Measurements from ENCODE around the gene CBX2.

Gene CBX2

DNA sequence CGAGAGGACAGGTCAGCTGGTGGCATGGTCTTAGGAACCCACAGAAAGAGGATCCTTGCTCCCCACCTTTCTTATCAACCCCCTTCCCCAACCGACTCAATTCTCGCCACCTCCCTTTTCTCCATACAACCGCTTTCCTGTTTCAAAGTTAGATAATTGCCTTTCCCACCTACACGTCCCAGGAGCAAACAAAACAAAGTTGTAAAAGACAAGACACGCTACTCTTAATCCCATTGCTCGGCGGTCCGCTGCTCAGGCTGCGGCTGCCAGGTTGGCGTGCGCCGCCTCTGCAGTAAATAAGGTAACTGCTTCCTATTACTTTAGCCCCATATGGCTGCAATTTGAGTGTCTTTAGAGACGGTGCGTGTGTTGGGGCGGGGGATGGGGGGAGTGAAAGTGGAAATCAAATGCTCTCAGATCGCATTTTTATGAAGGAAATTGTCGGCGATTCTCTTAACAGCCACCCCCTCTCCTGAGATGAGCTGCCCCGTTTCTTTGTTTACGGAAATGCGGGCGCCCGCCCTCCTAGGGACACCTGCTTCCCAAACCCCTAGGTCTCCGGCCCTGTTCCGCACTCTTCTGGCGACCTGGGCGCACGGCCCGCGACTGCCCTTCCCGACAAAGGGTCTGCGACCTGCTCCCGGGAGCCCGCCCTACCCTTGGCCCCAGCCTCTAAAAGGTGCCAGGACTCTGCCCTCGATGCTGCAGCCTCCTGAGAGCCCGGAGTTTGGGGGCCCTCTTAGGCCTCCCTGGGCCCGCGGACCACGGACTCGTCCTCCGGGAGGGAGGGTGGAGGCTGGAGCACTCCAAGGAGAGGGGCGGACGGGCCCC, 22.6 kb downstream of the CBX2 start:
- DNase-seq (ENCODE audit: low read depth) = no peak

DNA sequence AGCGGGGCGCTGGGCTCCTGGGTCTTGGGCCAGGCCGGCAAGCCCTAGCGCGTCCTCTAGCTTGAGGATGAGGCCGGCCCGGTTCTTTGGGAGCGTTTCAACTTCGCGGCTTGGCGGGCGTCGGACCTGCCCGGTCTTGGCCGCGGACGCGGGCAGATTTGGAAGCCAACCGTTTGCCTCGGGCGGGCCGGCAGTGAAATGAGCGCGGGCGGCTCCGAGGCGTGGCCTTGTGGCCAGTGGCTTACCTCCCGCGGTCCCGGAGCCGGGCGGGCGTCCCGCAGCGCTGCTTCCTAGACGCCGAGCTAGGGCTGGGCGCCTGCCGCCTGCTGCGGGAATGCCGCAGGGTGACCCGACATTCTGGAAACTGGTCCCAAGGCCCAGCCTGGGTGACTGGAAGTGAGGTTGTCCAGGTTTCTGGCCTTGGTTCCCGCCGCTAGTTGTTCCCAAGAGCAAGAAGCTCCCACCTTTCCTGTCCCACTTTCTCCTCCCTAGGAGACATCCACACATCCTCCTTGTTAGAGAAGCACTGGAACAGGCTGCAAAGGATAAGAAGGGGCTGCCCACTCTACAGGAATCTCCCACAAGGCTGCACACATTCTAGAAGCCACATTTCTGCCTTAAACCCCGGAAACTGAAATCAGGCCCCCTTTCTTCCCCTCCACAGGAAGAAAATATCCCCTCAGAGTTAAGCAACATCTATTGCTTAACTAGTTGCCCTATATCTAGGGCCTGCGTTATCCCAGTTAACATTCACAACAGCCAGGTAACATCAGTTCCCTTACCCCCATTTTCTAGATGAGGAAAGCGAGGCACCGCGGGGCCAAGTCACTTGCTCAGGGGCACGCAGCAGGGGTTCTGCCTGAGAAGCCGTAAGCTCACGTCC, 23.4 kb downstream of the CBX2 start:
- DNase-seq (ENCODE audit: low read depth) = no peak

DNA sequence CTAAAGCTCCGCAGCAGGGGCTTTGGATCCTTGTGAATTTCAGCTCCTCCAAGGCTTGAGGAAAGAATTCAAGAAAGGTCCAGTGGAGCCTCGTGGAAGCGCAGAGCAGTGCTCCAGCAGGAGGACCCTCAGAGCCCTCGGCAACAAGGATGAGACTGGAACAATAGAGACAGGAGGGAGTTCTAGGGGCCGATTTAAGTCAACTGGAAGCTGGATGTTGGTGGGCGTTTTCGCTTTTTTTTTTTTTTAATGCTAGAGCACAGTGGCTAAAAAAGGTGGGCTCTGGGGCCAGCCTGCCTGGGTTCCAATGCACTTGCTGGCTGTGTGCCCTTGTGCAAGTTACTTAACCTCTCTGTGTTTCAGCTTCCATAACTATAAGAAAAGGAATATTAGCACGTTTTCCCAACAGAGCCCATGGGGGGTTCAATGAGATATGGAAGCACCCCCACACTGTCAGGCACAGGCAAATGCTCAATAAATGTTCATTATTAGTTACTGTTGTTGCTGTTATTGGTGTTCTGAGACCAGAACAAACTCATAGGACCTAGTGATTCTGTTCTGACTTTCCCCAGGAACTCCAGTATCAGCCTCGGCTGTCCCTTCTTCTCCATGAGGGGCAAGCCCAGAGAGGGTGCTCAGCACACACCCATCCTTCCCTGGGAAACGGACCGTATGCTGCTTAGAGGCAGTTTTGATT, 24.2 kb downstream of the CBX2 start:
- DNase-seq (ENCODE audit: low read depth) = no peak

DNA sequence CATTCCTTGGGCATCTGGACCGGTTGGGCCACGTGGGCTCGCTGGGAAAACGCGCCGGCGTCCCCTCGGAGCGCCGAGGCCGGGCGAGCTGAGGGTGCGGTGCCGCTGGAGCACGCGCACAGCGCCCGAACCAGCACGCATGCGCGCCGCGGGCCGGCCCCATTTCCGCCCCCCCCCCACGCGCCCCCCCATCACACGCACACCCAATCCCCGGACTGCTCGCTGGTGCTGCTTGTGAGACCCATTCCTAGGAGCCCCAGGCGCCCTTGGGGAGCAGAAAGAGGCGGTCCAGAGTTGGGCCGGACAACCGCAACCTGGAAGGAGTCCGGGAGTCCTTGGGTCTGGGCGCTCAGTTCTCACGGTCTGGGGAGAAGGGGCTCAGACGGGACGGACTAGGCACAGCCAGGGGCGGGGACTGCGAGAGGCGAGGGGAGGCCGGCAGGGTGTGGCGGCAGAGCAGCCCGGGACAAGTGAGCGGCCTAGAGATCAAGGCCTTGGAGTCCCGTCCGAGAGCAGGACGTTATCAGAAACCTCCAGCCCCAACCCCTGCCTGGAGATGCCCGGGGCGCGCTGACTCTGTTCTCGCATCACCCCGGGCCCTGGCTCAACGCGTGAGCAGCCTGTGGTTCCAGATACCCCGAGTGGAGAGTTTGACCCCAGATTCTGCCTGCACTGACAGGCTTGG, 24.9 kb downstream of the CBX2 start:
- DNase-seq (ENCODE audit: low read depth) = no peak

DNA sequence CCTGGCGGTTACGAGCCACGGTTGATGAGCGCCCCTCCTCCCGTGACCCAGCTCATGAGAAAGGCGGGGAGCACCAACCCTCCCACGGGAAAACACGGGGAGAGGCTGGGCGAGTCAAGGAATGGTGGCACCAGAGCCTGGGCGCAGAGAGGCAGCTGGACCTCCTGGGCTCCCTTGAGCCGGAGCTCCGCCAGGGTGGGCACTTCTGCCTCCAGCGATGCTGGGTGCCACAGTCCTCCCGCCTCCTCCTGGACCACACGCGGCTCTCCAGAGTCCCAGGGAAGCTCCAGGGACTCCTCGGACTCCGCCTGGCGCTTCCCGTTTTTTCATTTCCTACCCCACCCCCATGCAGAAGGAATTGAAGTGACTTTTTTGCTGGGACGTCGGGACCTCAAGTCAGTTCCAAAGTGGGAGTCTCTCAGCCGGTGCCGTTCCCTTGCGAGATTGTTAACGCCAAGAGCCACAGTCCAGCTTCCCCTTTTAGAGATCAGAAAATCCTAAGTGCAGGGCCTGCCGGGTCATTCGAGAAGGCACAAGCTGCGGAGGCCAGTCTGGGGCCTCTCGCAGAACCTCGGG, 25.6 kb downstream of the CBX2 start:
- no peak for DNase-seq (ENCODE audit: low read depth)

DNA sequence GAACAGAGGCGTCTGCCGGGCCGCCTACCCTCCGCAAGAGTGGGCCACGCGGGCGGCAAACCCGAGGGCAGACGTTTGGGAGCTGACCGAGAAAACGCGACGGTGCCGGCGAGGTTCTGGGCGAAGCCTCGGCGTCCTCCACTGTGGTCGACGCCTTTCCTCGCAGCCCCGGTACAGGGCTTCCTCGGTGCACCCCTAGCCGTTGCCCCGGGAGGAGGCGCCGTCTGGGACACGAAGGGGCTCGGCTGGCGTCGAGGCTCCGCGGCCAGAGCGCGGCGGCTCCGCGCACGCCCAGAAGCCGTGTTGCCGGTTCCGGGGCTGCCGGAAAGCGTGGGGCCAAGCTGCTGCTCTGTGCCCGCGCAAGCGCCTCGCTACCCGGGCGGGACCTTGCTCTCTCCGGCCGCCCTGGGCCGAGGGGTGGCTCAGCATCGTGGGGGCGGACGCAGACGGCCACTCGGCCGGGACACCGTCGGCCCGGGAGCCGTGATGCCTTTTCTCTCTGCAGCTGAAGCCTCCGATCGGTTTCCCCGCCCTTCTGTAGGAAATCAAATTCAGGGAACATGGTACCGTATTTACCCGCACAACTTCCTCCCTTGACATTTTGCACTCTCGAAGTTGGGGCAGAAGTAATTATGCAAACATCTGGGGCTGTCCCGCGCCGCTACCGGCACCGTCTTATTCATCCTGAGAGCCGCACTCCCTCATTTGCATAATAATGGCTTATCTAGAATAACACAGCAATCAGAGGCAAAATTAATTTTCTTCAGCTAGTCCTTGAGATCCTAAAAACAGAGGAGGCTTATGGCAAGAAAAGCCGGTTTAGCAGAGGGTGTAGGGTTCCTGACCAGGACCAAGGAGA, 26.3 kb downstream of the CBX2 start:
- no peak for DNase-seq (ENCODE audit: low read depth)

DNA sequence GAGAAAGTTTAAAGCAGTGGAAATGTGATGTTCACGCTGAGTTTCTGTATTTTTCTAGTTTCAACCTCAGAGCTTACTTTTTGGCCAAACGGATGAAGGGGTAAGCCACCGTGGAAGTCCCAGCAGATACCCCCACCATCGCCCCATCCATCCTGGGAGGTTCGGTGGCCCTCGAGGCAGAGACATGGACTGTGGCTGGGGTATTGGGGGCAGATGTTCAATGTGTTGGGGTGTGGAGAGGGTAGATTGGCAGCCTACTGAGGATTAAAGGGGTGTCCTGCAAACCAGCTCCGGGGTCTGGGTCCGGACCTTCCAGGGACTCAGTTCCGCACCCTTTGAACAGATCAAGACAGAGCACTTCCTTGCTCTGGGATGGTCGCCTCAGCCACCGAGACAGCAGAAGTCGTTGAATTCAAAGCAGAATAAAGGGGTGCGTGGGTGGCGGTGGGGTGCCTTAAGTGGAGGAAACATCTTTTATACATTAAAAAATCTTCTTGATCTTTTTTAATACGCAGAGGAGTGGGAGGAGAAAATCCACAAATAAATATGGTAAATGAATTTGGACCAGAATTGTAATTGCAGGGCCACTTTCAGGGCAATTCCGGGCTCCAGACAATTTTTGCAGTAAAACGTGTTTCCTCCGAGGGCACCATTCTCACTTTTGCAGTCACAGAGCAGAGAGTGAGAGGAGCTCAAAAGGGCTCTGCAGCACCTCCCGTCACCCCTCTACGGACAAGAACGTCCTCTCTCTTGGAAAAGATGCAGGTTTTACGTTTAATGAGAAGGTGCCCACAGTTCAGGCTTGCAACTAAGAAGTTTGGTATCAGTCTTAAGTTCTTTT, 27.1 kb downstream of the CBX2 start:
- DNase-seq (ENCODE audit: low read depth) = no peak

DNA sequence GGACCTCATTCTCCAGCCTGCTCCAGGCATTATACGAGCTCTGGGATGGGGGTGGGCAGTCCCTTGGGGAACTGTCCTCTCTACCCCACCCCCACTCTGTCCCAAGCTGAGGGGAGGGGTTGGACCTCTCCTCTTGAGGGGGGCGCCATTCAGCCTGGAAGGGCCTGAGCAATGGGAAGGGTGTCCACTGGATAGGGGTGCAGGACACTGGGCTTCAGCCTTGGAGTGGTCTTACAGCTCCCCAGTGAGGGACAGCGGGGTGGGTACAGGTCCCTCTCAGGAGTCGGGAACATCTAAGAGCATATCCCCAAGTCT, 28.5 kb downstream of the CBX2 start:
- DNase-seq (ENCODE audit: low read depth) = no peak

DNA sequence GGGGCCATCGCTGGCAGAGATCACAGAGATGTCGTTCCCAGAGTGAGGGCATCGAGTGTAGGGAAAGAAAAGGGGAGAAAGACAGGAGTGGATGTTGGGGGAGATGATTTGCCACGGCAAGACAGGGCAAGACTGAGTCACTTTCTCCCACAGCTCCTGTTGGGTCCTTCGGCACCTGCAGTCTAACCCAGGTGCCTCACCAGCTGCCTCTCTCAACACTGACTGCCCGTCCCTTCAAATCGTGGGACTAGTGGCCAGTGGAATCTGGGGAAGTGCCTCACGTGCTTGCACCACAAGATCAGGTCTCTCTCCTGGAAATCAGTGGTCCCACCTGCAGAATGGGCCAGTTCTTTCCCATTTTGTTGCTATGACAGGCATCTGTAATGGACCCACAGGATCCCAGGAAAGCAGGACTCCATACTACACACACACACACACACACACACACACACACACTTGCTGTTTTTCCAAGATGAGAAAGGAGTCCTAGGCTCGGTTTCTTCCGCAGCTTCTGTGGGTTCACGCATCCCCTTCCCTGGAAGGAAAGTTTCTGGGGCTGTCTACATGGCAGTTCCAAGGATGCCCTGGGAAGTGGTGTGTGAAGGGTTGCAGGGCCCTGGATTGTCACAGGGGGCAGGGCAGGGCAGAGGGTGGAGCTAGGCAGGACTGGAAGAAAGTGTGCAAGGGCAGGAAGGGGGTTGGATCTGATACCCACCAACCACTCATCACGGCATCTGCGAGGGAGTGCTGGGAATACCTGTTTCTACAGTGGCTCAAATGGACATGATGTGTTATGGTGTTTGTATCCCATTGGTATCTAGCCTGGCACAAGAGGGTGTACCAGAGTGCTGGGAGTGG, 29.1 kb downstream of the CBX2 start:
- DNase-seq (ENCODE audit: low read depth) = no peak

DNA sequence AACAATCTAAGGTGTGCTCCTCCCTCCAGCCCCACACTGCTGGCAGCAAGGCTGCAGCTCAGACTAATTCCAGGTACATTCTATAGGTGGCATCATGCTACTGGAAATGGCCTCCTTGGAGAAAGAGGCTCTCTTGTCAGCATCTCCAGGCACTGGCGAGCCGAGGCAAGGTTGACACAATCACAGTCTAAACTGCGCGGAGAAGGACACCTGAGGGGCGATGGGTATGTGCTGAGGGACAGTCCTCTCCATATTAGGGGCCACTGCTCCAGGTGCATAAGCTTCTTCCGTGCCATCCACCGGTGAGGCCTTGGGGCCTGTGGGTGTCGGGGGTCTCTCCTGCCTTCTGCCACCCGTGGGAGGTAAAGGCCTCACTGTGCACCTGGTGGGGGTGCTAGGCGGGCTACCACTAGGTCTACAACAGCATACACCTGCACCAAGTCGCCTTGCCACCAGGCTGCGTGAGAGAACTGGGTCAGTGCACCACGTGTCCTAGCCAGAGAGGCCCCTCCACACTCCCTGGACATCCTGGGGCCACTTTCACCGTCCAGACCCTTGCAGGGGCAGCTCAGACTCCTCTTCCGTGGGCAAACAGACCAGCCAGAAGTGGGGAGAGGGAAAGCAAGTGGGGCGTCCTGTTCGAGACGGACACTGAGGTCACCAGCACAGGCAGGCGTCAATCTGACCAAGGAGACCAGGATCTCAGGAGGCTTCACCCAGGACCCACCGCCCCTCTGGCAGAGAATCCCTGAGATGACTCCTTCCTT, 31.0 kb downstream of the CBX2 start:
- no peak for DNase-seq (ENCODE audit: low read depth)

DNA sequence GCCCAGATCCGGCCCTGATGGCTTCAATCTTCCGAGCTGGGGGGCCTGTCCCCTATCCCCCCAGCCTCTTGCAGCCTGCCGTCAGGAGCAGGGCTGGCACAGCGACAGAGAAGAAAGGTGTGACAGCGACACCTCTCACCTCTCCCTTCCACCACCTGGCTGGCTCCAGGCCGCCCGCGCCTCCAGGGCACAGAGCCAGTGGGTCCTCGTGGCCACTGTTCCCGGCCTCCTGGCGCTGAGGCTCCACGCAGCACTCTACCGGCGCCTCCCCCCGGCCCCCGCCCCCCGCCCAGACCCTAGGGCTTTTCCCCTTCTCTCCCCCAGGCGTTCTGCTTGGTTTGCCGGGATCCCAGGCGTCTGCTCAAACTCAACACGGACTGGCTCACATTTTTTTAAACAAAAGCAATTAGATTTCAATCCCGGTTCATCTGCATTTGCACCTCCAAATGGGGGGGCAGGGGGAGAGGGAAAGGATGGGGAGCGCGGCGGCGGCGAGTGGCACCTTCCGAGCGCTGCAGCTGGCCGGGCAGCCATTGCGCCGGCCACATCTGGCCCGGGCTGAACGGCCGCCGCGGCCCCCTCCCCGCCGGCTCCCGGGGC, 31.7 kb downstream of the CBX2 start:
- no peak for DNase-seq (ENCODE audit: low read depth)

DNA sequence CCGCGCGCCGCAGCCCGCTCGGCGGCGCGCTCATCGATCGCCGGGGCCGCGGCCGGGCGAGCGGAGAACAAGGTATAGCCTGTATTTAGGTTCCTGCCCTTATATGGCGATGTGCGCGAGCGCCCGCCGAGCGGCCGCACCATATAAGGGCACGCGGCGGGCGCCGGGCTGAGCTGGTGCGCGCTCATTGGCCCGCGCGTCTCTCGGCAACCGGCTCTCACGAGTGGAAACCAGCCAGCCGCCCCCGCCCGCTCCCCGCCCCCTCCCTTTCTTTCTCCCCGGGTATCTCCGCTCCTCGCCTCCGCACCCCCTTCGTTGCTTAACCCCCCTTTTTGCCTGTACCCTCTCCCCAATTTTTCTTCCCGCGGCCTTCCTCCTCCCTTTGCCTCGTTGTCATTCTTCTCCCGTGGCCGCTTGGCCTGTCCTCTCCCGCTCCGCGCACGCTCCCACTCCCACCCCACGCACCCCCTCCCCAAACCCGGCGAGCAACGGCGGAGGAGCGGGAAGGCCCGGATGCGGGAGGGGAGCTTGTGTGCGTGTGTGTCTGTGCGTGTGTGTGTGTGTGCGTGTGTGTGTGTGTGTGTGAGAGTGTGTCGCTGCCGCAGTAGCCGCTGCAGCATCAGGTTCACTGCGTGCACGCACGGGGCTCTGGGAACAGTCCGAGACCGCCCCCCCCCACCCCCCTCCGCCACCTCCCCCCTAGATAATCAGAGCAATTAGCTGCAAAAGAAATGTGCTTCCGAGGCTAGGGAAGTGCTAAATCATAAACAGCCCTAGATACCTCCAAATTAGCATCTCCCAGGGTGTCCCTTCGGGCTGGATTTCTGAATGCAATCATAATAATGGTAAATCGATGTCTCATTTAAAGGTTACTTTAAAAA, 32.4 kb downstream of the CBX2 start:
- DNase-seq (ENCODE audit: low read depth) = no peak

DNA sequence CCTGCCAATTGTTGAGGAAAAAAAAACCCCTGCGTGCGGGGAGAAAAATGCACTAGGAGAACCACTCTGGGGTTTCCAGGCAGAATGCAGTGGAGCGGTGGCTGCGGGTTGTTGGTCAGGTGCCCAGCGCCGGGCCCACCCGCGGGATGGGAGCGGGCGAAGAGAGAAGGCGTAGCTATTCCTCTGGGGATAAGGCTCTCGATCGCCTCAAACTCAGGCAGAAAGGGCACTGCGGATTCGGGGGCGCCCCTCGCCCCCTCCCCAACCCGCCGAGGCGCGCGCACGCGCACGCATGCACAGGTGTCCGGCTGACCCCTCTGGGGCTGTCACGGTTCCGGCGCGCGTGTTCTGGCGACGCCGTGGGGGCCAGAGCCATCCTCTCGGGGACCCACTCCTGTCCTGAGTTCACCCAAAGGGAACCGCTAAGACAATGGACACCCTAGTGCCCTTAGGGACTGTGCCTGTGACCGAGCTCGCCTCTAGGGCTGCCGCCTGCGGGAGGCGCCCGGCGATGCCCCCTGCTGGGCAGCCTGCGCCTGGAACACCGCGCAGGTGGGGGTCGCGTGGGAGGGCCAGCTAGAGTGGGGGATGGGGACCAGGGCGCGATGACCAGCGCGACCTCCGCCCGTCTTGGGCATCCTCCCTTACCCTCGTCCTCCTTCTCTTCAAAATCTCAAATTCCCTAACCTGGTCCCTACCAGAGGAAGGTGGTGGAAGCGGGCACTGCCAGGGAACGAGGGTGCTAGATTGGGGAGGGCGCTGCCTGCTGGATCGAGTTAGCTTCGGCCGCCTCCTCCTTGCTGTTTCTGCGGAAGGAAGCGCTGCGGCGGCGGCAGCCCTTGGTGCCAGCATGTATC, 33.3 kb downstream of the CBX2 start:
- no peak for DNase-seq (ENCODE audit: low read depth)

DNA sequence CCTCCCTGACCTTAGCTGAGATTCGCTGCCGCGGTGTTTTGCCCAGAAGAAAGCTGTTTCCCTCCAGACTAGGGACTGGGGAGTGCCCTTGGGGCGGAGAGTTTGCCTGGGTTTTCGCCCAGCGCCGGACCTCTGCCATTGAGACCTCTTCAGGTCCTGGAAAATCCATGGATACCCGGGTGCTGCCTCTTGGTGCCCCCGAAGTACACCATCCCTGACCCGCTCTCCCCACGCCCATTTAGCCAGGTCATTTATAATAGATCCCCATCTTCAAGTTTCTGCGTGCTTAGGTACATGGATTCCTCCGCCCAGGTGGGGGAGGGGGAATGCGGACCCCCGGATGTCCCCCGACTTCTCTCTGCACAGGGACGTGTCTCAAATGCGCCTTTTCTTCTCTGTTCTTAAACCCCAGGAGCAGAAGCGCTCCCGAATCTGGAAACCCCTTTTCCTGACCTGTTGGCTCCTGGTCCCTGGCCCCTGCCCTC, 34.0 kb downstream of the CBX2 start:
- DNase-seq (ENCODE audit: low read depth) = no peak

DNA sequence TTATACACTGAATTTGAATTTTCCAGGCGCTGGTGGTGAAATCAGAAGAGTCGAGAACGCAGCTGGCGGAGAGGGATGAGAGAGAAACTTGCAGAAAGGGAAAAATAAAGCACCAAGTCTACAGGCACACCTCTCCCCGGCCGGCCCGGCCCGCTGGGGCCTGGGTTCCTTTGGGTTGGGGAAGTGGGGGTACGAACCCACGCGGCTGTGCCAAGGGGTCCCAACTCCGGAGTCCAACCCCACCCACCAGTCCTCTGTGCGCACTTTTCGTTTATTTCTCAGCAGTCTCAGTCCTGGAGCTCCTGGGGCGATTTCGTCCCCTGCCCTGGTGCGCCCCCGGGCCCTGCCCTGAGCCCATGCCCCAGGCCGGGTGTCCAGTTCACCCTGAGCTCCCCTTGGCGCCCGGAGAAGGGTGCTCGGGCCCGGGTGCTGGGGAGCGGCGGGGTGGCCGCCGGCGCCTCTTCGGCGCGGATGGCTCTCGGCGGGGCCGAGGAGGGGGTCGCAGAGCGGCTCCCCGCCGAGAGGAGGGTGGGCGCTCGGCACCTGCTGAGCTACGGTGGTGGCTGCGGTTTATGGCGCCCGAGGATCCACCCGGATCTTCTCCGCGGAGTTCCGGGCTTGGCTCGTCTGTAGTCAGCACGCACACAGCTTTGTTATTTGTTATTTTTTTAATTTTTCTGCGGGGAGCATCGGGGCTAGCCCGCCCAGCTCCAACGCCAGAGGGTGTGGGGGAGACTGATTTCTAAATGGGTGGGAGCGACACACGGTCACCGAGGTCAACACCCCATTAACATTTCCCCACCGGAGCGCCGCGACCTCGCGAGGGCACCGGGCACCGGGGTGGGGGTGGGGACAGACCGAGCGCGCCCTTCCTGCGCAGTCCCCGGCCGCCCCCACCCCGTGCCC, 34.7 kb downstream of the CBX2 start:
- no peak for DNase-seq (ENCODE audit: low read depth)

Data from fibroblast of the conjunctiva (primary cell).